ENCODE results near the gene CNGA4.

DNA sequence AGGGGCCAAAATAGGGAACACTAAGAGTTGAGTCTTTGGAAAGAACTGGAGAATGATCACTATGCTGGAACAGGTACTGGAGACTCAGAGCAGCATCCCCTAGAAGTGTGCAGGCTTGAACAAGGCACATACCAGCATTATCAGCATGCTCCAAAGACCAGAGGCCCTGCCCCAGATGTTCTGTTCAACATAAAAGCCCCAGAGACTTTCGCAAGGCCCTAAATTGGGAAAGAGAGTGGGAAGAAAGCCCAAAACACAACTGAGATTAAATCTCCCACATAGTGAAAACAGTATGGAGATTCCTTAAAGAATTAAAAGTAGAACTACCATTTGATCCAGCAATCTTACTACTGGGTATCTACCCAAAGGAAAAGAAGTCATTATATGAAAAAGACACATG lies 9.4 kb downstream of the CNGA4 start:
- TF ChIP-seq CTCF (IDR thresholded peaks at IDR 0.05; ENCODE audit: poor library complexity), result no peak
- no peak for TF ChIP-seq EZH2phosphoT487 (IDR thresholded peaks at IDR 0.05; ENCODE audit: low read depth, severe bottlenecking, unreplicated experiment)
- TF ChIP-seq EZH2 (IDR thresholded peaks at IDR 0.05; ENCODE audit: borderline replicate concordance), result no peak
